NCI-H2171 treated with DMSO at 0.1 percent for 48 hours (cell line): ENCODE data around the gene NCKIPSD.
"Not testable (repeated sequence)": the region's sequence is repeated elsewhere in the genome, so short reads cannot be mapped to it uniquely, and the experiment has no call there.

ENCODE experiments used
- DNase-seq: peaks from one replicate; lab custom pipeline; 2025; lab: John Stamatoyannopoulos, UW

NCKIPSD gene

DNA sequence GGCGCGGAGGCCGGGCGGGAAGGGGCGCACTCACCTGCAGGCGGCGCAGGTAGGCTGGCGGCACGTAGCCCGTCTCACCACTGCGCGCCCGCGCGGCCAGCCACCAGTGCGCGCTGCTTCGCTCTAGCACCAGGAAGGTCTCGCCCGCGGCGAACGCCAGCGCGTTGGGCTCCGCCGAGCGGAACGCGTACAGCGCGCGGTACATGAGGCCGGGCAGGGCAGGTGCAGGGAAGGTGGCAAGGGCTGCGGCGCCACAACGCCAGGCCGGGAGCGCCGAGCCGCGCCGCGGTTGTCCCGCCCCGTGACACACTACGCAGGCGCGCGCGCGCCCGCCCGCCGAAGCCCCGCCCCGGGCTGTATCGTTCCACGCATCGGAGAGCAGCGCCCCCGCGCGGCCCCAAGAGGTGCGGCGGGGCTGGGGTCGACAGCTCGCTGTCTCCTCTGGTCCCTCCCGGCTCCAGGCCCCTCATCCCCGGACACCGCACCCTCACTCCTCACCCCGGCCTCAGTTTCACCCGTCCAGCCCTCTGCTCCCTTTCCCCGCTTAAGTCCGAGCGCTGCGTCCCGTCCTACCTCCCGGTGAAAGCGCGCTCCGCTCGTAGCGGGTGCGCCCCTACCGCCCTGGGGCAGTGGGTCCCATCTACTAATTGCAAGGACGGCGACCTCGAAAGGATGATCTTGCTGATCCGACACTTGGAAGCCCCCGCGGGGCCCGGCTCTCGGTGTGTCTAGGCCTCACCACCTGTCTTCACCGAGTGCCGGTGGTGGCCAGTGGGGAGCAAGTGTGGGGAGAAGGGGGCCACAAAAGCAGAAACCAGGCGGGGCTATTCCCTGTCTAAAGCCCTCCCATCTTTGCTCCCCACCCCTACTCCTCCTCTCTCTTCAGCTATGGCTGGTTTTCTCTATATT is at the start of gene NCKIPSD:
NCKIPSD (minus strand) TSS at position 313 of the 909 bp plus-strand sequence; CDS start at position 205, 108 bp downstream.
- DNase-seq: peak; percentile 65

DNA sequence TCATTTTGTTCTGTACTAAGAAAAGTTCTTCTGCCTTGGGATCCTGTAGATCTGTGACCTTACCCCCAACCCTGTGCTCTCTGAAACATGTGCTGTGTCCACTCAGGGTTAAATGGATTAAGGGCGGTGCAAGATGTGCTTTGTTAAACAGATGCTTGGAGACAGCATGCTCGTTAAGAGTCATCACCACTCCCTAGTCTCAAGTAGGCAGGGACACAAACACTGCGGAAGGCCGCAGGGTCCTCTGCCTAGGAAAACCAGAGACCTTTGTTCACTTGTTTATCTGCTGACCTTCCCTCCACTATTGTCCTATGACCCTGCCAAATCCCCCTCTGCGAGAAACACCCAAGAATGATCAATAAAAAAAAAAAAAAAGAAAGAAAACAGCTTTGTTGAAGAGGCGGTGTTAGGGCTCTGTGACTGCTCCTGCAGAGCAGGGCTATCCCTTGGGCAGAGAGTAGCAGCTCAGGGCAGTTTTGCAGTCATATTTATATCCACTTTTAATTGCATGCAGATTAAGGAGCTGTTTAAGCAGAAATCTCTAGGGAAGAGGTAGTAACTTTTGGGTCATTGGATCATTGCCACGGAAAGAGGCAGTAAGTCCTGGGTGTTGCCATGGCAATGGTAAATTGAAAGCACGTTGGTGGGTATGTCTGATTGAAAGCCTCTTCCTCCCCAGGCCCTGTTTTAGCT is 49.5 kb upstream of the NCKIPSD start:
- DNase-seq: not testable (repeated sequence)

- DNase-seq: not testable (repeated sequence)
Observed at GRCh38 chr3:48734541-48734940, 48.8 kb upstream of the NCKIPSD start.

DNA sequence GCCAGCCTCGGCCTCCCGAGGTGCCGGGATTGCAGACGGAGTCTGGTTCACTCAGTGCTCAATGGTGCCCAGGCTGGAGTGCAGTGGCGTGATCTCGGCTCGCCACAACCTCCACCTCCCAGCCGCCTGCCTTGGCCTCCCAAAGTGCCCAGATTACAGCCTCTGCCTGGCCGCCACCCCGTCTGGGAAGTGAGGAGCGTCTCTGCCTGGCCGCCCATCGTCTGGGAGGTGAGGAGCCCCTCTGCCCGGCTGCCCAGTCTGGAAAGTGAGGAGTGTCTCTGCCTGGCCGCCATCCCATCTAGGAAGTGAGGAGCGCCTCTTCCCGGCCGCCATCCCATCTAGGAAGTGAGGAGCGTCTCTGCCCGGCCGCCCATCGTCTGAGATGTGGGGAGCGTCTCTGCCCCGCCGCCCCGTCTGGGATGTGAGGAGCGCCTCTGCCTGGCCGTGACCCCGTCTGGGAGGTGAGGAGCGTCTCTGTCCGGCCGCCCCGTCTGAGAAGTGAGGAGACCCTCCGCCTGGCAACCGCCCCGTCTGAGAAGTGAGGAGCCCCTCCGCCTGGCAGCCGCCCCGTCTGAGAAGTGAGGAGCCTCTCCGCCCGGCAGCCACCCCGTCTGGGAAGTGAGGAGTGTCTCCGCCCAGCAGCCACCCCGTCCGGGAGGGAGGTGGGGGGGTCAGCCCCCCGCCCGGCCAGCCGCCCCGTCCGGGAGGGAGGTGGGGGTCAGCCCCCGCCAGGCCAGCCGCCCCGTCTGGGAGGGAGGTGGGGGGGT is 48.2 kb upstream of the NCKIPSD start:
- not testable (repeated sequence) for DNase-seq

DNA sequence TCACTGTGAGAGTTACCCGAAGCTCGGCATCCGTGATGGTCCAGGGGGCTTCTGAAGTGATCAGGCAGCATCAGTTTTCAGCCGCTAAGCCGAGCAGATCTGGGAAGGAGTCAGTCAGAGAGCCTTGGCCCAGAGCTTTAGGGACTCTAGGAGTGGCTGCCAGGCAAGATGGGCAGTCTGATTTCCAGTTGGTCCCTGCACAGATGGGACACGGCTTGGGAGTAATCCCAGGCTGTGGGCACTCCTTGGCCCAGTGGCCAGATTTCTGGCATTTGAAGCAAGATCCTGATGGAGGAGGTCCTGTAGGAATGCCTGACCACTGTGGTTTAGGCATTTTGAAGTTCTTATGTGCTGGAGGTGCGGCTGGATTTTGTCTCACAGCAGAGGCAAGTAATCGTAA is 41.8 kb upstream of the NCKIPSD start:
- no peak for DNase-seq

DNA sequence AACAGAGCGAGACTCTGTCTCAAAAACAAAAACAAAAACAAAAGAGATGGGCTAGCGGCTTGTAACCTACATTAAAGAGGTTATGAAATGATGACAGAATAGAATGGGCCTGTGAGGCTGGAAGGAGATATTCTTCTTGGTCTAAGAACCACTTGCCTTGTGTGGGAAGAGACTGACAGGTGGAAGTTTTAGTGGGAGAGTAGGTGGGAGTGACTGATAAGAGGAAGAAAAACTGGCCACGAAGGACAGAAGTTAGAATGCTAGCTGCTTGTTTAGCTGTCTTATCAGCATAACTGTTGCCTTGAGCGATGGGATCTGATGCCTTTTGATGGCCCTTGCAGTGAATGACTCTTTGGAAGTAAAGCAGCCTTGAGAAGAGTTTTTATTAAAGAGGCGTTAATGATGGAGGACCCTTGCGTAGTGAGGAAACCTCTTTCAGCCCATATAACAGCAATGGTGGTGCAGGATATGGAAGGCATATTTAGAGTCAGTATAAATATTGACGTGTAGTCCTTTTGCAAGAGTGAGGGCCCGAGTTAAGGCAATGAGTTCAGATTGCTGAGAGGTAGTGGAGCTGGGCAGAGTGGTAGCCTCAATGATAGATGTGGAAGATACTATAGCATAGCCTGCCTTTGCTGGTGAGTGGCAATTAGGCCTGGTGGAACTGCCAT is 39.6 kb upstream of the NCKIPSD start:
- DNase-seq: not testable (repeated sequence)

- no peak for DNase-seq
Observed at GRCh38 chr3:48723725-48724124, 38.0 kb upstream of the NCKIPSD start.

DNA sequence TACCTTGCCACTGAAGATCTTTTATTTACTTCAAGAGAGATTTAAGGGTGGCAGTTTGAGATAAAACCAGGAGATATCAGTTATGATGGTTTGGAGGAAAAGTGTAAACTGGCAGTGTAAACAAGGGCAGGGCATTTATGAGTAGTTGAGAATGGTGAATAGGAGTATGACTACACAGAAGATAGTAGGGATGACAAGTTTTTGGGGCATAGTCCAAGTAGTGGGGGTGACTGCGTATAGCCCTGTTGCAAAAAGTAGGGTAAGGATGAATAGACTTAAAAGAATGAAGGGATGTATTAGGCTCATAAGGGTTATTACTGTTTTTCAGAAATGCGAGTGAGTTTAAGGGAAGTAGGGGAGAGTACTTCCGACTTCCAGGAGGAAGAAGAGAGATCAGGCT is 37.6 kb upstream of the NCKIPSD start:
- DNase-seq: not testable (repeated sequence)

GRCh38 chr3:48716982-48717746 is 31.4 kb upstream of the NCKIPSD start, which contains the start of gene IP6K2:
TSS of gene IP6K2 (minus strand) at chr3:48717221. CDS start at chr3:48695291, 21,930 bp downstream.
- peak; percentile 91 for DNase-seq

DNA sequence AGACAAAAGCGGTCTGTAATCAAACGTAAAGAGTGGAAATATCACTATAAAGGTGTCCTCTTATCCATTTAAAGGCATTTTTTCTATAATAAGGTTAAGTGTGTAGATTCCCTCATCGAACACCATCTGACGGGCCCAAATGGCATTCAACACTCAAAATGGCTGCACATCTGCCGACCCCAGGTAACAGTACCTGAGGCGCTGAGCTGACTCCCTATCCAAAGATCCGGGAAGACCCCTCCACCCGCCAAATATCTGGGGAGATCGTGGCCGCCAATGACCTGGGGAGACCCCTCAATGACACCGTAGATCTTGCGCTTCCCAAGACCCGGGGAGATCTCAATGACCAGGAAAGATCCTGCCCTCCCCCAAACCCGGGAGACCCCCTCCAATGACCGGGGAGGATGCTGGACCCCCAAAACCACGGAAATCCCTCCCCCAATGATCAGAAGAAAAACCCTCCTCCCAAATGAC is 30.8 kb upstream of the NCKIPSD start:
- peak; percentile 37 for DNase-seq

DNA sequence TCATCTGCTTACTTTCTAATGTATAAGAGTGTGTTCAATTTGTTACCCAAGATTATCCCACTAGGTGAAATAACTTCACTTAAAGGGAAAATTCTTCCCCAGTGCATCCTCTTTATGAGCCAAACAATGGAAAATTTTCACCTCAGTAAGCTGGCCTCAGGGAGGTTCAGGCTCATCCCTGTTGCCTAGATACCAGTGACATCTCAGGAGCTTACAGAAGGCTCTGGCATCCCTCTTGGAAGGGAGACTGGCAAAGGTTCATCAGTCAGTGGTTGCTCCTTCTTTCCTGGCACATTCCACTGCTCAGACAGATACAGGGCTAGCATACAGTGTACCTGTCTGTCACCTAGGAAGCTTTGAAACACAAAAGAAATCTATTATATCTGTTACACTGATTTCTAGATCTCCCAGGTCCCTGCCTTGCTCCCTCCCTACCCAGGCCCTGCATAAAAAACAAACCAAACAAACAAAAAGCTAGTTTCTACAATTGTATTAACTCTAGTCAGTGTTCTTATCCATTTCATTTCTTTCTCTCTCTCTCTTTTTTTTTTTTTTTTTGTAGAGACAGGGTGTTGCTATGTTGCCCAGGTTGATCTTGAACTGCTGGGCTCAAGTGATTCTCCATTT is 29.6 kb upstream of the NCKIPSD start:
- no peak for DNase-seq

GRCh38 chr3:48711727-48712126 is 26.0 kb upstream of the NCKIPSD start:
- no peak for DNase-seq

- DNase-seq: no peak
Observed at GRCh38 chr3:48709051-48709461, 23.3 kb upstream of the NCKIPSD start.

- DNase-seq: no peak
Observed at GRCh38 chr3:48708481-48708889, 22.8 kb upstream of the NCKIPSD start.

DNA sequence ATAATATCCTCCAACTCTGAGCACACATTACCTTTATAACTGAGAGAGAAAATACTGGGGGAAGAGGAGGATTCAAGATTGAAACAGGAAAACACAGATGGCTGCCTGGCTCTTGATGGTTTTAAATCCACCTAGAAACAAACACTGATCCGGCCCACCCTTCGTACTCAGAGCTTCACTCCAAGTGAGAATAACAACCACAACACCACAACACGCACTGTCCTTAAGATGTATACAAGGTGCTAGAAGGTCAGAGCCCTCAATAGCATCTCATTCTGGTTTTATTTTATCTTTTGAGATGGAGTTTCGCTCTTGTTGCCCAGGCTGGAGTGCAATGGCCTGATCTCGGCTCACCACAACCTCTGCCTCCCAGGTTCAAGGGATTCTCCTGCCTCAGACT is 21.4 kb upstream of the NCKIPSD start:
- no peak for DNase-seq

DNA sequence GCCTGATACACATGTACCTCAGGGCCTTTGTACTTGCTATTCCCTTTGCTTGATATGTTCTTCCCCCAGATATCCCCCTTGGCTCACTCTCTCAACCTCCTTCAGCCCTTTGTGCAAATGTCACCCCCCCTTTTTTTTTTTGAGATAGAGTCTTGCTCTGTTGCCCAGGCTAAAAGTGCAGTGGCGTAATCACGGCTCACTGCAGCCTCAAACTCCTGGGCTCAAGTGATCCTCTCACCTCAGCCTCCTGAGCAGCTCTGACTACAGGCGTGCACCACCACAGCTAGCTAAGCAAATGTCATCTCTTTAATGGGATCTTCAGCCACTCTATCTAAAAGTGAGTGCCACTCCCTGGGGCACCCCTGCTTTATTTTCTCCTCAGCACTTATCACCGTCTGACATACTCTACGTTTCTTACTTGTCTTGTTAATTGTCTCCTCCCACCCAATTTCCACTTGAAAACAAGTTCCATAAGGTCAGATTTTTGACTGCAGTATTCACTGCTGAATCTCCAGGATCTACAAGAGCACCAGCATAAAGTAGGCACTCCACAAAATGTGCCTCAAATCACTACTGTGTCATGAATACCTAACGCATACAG is 16.7 kb upstream of the NCKIPSD start:
- no peak for DNase-seq

- no peak for DNase-seq
Observed at GRCh38 chr3:48700731-48701405, 15.2 kb upstream of the NCKIPSD start.

GRCh38 chr3:48698891-48699290 is 13.2 kb upstream of the NCKIPSD start:
- DNase-seq: no peak

- DNase-seq: no peak
Observed at GRCh38 chr3:48697952-48698351, 12.2 kb upstream of the NCKIPSD start.
